Activated gamma-delta T cell treated with Interleukin-2 at 50 U/mL for 16 hours (primary cell): ENCODE measurements around the gene CYTH1.

Experiments
- DNase-seq: peaks from one replicate; pipeline ENCODE4 v3.0.0-alpha.2; 2020

CYTH1 gene, protein sequence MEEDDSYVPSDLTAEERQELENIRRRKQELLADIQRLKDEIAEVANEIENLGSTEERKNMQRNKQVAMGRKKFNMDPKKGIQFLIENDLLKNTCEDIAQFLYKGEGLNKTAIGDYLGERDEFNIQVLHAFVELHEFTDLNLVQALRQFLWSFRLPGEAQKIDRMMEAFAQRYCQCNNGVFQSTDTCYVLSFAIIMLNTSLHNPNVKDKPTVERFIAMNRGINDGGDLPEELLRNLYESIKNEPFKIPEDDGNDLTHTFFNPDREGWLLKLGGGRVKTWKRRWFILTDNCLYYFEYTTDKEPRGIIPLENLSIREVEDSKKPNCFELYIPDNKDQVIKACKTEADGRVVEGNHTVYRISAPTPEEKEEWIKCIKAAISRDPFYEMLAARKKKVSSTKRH

DNA sequence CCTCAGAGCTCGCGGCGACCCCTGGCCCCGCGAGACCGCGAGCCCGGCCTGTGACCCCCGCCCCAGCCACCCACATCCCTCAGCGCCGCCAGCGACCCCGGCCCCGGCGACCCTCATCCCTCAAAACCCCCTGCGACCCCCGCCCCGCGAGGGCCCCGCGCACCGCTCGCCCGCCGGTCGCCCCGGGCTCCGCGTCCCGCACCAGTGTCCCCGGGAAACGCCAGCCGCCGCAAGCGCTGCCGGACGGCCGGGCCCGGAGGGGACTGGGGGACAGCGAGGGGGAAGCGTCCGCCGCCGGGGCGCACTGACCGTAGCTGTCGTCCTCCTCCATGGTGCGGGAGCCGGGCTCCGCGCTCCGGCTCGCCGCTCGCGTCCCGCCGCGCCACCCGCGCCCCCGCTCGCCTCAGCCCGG, at the start of gene CYTH1:
TSS of gene CYTH1 (minus strand) at position 381 of the 412 bp plus-strand sequence. CDS start at position 331, 50 bp downstream.
- no peak for DNase-seq

DNA sequence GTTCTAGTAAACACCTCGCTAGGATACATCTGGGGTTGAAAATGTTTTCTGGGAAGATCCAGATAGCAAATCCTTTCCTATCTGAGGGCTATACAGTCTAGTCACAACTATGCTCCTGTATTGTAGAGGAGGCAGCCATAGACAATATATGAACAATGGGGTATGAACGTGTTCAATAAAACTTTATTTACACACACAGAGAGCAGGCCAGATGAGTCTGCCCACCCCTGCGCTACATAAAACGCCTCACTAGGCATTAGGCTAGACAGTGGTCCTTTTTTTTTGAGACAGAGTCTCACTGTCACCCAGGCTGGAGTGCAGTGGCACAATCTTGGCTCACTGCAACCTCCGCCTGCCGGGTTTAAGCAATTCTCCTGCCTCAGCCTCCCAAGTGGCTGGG, 47.4 kb upstream of the CYTH1 start:
- no peak for DNase-seq

DNA sequence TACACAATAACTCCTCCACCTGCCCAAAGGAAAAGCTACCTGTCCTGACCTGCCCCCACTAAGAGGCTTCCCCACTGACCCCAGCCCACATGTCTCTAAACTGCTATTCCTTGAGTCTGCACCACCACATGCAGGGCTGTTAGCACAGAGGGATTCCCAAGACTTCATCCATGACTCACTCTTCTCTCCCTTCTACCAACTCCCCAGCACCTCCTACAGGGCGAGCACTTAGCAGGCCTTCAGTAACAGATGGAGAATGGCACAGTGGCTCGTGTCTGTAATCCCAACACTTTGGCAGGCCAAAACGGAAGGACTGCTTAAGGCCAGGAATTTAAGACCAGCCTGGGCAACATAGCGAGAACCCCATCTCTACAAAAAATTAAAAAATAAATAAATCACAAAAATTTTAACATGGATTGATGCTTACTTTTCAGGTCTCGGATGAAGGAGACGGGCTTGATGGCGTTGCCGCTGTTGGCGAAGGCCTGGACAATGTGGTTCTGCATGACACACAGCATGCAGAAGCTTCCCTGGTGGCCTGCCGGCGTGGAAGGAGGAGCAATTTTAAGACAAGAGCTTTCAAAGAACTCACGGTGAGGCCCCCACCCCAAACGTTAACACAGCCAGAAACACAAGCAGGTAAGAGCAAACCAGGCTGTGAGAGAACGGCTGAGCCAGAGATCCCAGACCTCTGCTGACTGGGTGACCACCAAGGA, 46.6 kb upstream of the CYTH1 start:
- no peak for DNase-seq

DNA sequence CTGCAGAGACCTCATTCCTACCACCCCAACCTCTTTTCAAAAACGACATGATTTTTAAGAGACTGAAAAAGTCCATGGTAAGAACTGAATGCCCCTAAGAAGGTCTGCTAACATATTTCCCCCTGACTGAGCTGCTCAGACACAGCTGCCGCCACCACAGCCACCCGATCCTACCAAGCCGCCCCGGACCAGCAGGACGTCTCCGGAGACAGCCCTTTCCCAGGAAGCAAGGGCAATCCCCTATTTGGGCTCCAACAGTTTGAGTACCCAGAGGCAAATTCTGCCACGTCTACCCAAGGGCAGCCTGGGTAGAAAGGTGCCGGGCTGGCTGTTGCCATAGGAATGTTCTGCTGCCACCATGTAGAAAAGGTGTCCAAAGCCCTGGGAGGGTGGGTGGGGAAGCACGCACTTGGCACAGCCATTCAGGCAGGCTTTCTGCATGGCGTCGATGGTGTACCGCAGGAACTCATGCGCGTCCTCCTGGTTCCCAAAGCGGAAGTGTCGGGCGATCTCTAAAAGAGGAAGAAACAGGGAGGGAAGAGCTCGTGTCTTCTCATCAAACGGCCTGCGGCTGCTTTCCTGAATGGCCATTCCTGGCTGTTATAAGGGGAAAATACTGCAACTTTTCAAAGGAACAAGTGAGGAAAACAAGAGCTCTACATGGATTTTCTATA, 44.9 kb upstream of the CYTH1 start:
- no peak for DNase-seq

DNA sequence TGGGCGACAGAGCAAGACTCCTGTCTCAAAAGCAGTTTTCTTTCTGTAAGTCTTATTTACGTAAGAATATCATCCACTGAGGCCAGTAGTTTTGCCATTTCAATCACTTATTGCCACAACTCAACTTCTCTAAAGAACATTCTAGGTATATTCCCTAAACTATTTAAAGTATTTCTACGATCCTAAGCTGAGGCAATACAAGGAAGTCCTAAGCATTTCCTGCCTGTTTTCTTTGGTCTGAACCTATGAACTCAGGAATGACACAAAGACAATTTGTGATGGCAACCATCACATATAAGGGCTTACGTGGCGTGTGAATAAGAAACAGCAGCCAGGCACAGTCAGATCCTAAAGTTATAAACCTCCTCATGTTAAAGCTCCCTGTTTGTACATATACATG, 44.3 kb upstream of the CYTH1 start:
- no peak for DNase-seq

DNA sequence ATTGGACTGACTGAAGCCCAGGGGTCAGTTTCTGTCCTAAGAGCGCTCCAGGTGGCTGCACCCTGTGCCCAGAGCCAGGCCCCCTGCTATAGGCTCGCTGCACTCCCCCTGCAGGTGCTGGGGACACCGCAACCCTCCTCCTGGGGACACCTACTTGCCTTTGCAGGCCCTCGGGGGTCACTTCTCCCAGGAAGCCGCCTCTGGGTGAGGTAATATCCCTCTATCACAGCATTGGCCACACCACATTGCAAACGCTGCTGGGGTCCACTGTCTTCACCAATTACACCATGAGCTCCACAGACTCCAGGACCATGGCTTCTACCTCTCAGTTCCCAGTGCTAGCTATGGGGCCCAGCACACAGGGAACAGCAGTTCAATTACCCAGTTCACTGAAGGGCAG, 43.6 kb upstream of the CYTH1 start:
- no peak for DNase-seq

DNA sequence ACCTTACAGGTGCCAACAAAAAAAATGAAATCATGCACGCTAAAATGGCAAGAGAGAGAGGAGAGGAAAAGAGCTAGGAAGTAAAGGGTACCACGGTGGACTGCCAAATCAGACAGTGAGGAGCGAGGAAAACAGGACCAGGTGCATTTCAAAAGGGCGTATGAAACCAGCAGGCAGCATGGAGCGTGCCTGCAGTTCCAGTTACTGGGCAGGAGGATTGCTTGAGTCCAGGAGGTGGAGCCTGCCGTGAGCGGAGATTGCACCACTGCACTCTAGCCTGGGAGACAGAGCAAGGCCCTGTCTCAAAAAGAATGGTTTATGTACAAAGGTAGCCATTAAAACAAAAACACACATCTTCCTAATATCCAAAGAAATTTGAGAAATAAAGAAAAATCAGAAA, 42.2 kb upstream of the CYTH1 start:
- no peak for DNase-seq

DNA sequence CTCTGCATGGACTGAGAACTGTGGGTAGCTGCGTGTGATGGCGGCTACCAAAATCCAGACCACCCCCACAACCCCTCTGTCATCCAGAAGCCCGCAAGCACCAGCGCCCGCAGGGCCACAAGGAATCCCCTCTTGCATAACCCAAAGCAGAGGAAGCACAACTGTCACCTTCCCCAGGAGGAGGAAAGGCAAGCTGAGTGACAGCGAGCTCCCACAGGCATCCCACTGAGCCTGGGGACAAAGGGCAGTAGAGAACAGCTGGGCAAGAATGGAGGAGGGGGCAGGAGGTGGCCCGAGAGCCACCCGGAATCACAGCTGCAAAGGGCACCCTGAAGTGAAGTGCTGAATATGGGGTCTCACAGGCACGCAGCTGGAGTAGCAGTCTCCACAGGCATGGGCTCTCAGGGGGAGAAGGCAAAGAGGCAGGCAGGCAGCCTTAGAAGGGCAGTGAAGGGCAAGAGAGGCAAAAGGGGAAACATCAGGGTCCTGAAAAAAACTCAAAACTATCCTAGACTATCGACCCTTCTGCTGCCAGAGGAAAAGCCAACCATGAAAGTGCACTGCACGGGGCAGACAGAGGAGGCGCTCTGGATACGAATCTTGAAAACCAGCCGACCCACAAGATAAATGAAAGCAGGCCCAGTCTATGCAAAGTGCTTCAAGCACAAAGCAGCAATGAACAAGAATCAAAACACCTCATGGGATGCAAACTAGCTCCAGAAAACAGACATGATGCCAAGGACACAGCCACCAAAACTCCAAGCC, 41.4 kb upstream of the CYTH1 start:
- DNase-seq, result no peak

DNA sequence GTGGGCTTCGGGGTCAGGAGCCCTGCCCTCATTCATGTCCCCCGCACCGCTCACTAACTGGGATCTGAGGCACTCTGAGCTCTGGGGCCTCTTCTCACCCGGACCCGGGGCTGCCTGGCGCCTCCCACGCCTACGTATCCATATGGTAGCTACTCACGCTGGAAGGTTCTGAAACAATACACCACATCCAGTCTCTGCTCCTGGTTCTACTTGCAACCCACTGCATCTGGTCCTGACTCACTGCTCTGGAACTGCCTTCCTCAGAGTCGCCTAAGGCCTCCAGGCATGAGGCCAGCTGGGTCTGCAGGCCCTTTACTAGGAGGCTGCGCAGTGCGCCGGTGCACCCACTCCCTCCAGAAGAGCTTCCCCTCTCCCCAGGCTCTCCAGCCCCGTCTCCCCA, 40.5 kb upstream of the CYTH1 start:
- DNase-seq, result no peak

DNA sequence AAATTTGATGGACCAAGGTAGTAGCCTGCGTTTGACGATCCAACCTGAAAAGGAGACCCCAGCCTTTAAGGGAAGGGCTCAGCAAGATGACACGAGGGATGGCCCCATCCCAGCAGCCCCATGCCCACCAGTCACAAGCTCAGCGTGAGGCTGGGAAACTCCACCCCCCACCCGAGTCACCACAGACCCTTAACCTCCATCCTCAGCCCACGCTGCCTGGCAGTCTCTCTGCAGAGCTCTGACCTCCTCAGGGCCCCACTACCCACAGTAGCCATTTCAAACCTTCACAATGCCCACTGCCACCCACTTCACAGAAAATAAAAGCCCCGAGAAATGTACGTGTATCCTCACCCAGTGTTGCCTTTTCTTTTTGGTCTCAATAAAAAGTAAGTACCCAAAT, 39.9 kb upstream of the CYTH1 start:
- no peak for DNase-seq

DNA sequence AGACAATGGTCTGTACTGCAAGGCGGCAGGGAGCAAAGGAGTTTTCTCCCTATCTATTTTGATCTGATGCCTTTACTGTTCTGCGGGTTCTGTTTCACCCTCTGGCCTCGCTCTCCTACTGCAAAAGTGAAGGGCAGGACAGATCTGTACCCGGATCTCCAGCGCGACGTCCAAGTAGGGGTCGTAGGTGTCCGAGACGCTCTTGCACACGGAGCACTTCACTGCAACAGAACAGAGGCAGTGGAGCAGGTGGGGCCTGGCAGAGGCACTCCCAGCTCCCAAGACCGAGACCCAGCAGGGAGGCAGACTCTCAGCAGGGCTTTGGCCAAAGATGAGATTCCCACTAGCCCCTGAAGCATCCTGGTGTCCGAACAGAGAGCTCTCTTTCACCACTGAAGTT, 38.8 kb upstream of the CYTH1 start:
- DNase-seq, result no peak

DNA sequence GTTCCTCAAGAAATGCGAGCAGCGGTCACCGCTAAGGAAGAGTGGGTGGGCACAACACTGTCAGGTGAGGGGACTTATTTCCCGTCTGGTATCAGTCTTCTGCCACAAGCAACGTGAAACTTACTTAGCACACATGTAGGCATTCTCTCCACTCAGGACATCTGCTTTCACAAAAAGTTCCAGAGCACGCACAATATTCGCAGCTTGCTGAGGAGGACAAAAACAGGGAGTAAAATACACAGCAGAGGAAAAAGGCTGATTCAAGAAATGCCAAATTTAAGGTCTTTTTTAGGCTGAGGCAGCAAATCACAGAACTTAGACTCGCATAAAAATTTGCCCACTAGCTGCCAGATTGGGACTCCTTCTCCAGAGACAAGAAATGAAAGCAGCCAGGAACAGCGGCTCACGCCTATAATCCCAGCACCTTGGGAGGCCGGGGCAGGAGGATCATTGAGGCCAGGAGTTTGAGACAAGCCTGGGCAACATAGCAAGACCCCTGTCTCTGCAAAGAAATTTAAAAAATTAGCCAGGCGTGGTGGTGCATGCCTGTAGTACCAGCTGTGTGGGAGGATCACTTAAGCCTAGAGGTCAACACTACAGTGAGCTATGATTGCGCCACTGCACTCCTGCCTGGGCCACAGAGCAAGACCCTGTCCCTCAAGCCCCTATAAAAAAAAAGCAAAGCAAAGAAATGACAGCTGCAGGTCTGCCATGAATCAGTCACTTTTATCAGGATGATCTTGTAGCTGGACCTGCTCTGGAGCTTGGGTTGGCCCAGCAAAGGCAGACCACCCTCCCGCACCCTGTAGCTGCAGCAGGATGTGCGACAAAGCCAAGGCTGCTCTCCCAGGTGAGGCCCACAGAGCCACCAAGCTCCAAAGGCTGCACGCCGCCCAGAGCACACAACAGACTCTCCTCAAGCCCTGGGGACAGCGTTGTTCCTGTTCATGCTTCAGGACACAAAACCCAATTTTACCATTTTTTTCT, 38.0 kb upstream of the CYTH1 start:
- DNase-seq, result no peak

DNA sequence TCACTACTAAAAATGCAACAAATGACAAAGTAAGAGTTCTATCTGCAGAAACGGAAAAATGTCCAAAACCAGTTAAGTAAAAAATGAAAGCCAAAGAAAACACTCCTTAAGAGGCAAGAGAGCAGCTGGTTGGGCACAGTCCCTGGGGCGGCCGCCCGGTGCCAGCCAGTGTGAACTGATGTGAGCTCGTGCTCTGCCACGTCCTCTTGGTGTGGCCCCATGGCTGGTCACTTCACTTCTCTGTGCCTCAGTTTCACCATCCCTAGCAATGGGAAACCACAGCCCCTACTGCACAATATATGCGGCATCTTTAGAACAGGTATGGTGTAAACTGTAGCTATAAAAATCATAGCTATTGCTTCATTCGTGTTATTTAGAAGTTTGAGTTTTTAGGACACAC, 37.3 kb upstream of the CYTH1 start:
- no peak for DNase-seq

DNA sequence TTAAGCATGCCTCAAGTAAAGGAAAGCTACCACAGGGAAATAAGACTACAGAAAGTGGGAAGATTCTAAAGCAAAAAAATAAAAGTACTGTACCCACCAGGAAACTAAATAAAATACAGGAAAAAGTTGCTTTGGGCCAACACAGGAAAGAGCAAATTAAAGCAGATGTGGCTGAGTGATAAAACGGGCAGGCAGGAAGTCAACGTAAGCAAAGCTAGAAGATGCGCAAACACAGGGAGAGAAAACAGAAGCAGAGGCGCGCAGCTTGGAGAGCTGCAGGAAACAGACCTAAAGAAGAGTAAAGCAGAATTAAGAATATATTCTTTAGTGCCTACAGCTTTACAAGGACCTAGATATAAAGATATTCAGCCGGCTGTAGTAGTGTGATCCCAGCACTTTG, 36.9 kb upstream of the CYTH1 start:
- DNase-seq, result peak; percentile 56

DNA sequence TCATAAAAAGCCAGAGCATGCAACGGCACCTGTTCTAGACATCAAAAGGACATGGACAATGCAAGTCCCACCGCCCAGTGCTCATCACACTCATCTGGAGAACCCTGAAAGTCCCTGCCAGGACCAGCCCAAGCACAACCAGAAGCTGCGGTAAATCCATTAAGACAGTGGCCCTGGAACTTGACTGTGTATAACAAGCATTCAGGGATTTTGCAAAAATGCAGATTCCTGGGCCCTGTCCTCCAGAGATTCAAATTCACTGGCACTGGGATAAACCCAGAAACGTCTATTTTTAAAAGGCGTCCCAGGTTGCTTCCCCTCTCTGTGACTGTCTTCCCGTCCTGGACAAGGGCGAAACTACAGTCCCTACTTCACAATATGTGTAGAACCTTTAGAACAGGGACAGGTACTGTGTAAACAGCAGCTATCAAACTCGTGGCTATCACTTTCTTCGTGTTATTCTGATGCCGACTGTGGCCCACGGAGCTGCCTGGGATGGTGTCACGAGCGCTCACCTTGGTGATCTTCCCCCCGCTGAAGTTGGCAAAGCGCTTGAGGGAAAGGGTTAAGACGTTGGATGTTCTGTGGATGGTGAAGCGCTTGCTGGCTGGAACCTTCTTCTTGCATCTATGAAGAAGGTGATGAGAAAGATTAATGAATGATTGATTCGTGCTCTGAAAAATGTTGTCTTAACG, 36.2 kb upstream of the CYTH1 start:
- no peak for DNase-seq

DNA sequence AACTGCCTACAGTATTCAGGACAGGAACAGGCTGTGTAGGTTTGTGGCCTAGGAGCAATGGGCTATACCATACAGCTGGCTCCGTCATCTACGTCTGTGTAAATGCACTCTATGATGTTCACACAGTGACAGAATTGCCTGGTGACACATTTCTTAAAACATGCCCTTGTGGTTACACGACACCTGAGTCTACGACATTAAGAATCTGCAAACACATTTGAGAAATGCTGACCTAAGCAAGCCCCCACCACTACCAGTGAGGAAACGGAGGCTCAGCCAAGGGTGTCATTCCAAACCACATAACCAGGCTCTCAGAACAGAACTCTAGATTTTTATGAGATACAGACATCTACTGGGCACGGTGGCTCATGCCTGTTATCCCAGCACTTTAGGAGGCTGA, 35.0 kb upstream of the CYTH1 start:
- DNase-seq, result peak; percentile 63

DNA sequence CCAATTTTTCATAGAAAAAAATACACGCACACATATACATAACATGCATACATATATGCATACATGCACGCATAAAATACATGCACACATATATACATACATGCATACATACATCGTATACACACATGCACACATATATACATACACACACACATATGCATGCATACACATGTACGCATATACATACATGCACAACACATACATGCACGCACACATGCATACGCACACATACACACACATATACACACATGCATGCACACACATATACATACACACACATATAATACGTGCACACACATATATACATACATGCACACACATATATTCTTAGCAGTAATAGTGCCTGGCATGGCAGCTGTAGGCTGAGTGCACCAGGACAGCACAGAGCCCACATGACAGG, 33.6 kb upstream of the CYTH1 start:
- DNase-seq, result no peak

DNA sequence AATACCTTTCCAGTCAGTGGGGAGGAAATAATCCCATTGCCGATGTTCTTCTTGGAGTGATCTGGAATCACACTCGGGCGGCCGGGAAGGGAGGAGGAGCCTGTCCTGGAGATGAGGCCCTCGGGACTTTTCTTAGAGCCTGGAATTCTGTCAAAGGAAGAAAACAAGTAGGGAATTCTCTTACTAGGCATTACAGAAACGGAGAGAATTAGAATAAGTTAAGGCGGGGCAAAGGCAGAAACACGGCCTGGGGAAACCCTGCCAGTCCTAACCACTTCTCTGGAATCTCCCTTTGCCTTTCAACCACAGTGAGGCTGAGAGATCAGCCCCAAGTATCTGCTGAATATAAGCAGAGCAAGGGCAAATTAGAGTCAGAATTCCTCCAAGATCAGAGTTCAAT, 30.8 kb upstream of the CYTH1 start:
- DNase-seq, result no peak

DNA sequence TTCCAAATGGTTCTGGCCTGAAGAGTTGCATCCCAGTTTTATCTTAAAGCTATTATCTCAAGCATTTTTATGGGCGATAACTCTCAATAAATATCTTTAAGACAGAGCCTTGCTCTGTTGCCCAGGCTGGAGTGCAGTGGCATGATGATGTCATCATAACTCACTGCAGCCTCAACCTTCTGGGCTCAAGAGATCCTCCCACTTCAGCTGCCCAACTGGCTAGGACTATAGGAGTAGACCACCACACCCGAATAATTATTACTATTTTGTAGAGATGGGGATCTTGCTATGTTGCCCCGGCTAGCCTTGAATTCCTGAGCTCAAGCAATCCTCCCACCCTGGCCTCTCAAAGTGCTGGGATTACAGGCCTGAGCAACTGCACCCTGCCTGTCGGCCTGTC, 26.1 kb upstream of the CYTH1 start:
- DNase-seq, result no peak

DNA sequence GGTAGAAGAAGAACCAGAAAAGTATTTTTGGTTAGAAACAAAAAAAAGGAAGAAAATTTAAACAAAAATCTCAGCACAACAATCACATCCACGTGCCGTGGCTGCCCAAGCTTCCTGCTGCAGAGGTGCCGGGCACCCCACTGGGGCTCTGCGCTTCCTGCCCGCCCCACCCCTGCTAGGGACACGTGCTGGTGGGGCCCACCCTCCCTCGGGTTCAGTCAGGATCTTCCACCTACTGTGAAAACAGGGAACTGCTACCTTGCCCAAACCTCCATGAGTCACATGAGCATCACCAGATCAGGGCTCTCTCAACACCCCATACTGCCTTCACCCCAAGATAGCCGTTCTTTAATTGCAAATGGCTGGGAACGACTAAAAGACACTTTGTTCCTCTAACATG, 24.4 kb upstream of the CYTH1 start:
- peak; percentile 63 for DNase-seq

DNA sequence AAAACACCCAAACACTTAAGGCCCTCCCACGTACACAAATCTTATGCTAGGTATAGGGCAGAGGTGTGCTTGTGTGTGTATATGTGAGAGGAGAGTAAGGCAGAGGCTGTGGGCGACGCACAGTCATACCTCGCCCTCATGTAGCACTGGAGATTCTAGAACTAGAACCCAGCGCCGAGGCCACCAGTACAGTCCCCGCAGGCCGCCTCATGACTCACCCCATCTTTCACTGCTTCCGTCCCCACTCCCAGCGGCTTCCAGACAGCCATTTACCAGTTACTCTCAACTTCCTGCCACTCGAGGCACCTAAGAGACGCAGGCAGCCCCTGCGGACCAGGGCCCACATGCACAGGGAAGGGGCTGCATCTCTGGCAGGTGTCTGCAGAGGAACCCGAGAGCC, 23.2 kb upstream of the CYTH1 start:
- DNase-seq, result peak; percentile 58
